ENCODE data around the gene CD24.
A peak's percentile ranks its signal among the peaks of the same experiment; 100 is the strongest.

CD24 gene

DNA sequence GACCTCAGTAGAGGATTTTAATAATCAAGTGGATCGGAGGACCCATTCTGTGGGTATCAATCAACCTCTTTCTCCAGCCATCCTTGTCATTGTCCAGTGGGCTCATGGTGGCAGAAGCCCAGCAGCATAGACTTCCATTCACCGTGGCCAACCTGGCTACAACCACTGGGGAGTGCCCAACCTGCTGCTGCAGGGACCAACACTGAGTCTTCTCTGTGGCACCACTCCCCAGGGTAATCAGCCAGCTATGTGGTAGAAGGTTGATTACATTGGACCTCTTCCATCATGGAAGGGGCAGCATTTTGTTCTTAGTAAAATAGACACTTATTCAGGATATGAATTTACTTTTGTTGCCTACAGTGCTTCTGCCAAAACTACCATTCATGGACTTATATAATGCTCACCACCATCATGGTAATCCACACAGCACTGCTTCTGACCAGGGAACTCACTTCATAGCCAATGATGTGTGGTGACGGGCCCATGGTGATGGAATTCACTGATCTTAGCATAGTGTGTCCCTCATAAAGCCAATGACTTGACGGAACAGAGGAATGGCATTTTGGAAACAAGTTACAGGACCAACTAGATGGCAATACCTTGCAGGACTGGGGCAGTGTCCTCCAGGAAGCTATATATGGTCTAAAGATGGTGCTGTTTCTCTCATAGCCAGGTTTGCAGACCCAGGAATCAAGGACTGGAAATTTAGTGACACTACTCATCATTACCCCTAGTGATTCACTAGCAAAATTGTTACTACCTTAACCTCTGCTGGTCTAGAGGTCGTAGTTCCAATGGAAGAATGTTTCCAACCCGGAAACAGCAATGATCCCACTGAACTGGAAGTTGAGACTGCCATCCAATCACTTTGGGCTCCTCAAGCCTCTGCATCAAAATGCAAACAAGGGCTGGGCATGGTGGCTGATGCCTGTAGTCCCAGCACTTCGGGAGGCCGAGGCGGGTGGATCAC lies 7.6 kb downstream of the CD24 start:
- no peak for DNase-seq

GRCh38 chr6:106966229-106966628 lies 8.3 kb downstream of the CD24 start:
- DNase-seq, result no peak

DNA sequence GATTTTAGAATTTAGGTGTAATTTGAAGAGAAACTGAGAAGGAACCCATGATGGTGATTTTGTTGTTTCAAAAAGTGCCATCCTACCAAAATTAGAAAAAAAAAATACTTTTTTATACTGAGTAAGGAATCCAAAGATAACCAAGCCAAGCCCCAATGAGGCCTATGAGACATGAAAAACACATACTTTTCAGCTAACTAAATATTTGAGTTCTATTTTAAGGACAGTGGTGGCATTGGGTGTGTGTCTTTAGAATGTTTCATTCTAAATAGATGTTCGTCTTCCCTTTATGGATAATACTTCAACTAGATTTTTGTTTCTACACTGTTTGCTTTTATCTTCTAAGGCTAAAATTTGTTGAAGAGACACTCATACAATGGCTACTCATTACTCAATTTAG lies 9.6 kb downstream of the CD24 start:
- DNase-seq, result no peak

- DNase-seq, result no peak
These were observed 10.4 kb downstream of the CD24 start for GRCh38 chr6:106964099-106964498.

GRCh38 chr6:106963544-106963943 lies 11.0 kb downstream of the CD24 start:
- DNase-seq, result no peak

GRCh38 chr6:106961801-106962200 lies 12.7 kb downstream of the CD24 start:
- DNase-seq, result no peak

GRCh38 chr6:106961136-106961535 lies 13.4 kb downstream of the CD24 start:
- DNase-seq, result no peak

GRCh38 chr6:106959985-106960384 lies 14.5 kb downstream of the CD24 start:
- no peak for DNase-seq

DNA sequence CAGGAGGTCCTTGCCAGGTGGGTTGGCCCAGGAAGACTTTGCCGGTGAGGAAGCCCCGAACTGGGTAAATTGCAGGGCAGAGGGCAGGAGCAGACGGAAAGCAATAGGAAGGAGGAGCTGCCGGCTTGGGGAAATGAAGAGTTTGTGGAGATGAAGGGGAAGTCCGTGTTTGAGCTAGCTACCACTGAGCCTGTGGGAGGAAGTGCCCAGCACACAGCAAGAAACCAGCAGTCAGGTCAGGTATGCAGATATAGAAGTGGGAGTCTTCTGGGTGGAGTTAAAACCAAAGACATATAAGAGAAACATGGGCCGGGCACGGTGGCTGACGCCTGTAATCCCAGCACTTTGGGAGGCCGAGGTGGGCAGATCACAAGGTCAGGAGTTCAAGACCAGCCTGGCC lies 34.7 kb downstream of the CD24 start:
- DNase-seq, result no peak

DNA sequence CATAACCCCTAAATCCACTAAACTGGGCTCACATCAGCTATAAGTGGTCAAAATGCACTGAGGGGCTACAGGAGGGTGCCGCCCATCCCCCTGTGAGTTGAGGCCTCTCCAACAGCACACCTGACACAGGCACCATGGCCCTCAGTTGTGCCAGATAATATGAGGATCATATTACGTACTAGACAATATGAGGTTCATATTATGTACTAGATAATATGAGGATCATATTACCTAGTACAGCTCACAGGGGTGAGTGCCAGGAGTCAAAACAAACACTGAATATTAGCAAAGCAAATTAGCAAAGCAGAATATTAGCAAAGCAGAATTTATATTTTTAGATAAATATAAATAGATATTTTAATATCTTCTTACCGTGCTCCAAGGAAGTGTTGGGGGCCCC lies 35.3 kb downstream of the CD24 start:
- no peak for DNase-seq

DNA sequence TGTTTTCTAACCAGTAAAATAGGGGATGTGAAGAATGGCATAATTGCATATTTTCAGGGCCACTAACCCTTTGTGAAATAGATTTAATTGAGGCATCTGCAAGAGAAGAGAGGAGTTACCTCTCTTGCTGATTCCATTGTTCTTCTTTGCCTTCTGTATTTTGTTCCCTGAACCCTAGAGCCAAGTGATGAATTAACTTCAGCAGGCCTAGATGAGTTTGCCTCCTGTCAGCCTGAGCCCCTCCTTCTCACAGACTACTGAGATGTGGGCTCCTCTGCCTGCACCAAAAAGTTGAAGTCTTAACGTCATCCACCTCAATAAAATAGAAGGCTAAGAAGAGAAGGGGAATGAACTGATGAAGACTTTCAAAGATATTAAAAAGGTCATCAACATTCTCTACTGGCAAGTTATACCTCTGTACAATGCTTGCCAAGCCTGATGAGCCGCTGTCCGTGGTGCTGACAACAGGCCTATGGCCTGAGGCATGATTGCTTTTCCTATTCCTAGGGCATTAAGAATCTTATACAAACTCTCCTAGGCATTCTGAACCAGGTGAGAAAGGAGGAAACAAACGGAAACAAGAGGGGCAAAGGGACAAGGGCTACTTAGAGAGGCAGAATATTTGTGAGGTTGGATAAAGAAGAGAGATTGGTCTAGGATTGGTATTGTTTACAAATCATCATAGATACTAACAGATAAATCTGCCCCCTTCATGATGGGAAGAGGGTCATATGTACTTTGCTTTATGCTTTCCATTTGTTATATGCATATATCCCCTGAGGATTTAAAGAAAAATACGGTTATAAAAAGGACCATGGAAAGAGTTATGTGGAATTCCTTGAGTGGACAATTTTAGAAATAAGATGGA lies 46.8 kb downstream of the CD24 start:
- DNase-seq, result peak; percentile 20

- no peak for DNase-seq
These were observed 48.6 kb downstream of the CD24 start for GRCh38 chr6:106925948-106926347.

GRCh38 chr6:106924694-106925523 lies 49.6 kb downstream of the CD24 start:
- DNase-seq, result no peak

DNA sequence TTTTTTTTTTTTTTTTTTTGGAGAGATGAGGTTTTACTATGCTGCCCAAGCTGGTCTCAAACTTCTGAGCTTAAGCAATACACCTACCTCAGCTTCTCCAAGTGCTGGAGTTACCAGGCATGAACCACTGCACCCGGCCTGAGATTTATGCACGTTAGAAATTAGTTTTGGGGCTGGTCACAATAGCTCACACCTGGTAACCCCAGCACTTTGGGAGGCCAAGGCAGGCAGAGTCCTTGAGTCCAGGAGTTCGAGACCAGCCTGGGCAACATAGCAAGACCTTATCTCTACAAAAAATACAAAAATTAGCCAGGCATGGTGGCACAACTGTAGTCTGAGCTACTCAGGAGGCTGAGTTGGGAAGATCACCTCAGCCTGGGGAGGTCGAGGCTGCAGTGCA lies 51.9 kb downstream of the CD24 start:
- DNase-seq, result no peak

Measured in activated CD4-positive, alpha-beta T cell treated with anti-CD3 and anti-CD28 coated beads, Interleukin-10, Interleukin-2, amounts not matched to agents 100 ng/mL and 50 ng/mL, durations not matched to agents 16 hours and 8 hours (primary cell).